ENCODE data around the gene TBXA2R. TPM values are rescaled to one million over a fixed set of nuclear protein-coding genes. Genes with fewer than 3 reads are reported as not detected.

The TBXA2R gene
- total RNA-seq, 2 experiments from 2014 or later = 0.47 to 0.75 TPM

- Histone ChIP-seq H3K27me3 (ENCODE audit: control insufficient read depth in 1 of 2, insufficient read depth in 2 of 2, low read length in 2 of 2) (no peaks in the 10 kb centered on the region), H3K36me3 (ENCODE audit: insufficient read depth, low read length) (peaks cover 41% of the 10 kb centered on the region), H3K4me1 (ENCODE audit: insufficient read depth, low read length) (peaks cover 35% of the 10 kb centered on the region), H3K4me3 (ENCODE audit: low read length) (no peak overlapping the region), H3K9me3 (ENCODE audit: control insufficient read depth in 1 of 2, insufficient read depth in 1 of 2, low read length in 2 of 2) (no peaks in the 10 kb centered on the region), H3K27ac (ENCODE audit: low read depth in 1 of 2, low read length in 2 of 2) (no peak overlapping the region)
- Mint-ChIP-seq H3K36me3 (ENCODE audit: low read depth) (peaks cover 27% of the 10 kb centered on the region), H3K4me1 (ENCODE audit: low read depth) (peaks cover 21% of the 10 kb centered on the region), H3K9me3 (no peaks in the 10 kb centered on the region), H3K27me3 (no peaks in the 10 kb centered on the region), H3K27ac (no peak overlapping the region), H3K4me3 (peak overlapping the region; percentile 42)
- no peak for ATAC-seq (ENCODE audit: poor library complexity)
- ChIA-PET CTCF (no interaction called here), POLR2A (no interaction called here)
- DNase-seq = no peak
- intact Hi-C loops (cut with DNase I, micrococcal nuclease) = no loop called here
- TF ChIP-seq CTCF (IDR thresholded peaks at IDR 0.05) = no peak
These were observed 17.0 kb upstream of the TBXA2R start for GRCh38 chr19:3623716-3624115.

GRCh38 chr19:3622224-3622623, 15.5 kb upstream of the TBXA2R start:
- ChIA-PET POLR2A (interaction anchor here (1.0 kb wide), 1 partner anchor 17 kb away, joined by 3 read pairs; no protein-coding TSS in a partner anchor), CTCF (no interaction called here)
- Mint-ChIP-seq H3K9me3 (no peaks in the 10 kb centered on the region), H3K27ac (no peak overlapping the region), H3K36me3 (ENCODE audit: low read depth) (peaks cover 32% of the 10 kb centered on the region), H3K27me3 (no peaks in the 10 kb centered on the region), H3K4me3 (peak overlapping the region; percentile 45), H3K4me1 (ENCODE audit: low read depth) (peaks cover 27% of the 10 kb centered on the region)
- ATAC-seq (ENCODE audit: poor library complexity) (no peak), DNase-seq (no peak)
- no peak for TF ChIP-seq CTCF (IDR thresholded peaks at IDR 0.05)
- Histone ChIP-seq H3K4me1 (ENCODE audit: insufficient read depth, low read length) (peaks cover 43% of the 10 kb centered on the region), H3K4me3 (ENCODE audit: low read length) (no peak overlapping the region), H3K9me3 (ENCODE audit: control insufficient read depth in 1 of 2, insufficient read depth in 1 of 2, low read length in 2 of 2) (no peaks in the 10 kb centered on the region), H3K36me3 (ENCODE audit: insufficient read depth, low read length) (peaks cover 43% of the 10 kb centered on the region), H3K27ac (ENCODE audit: low read depth in 1 of 2, low read length in 2 of 2) (no peak overlapping the region), H3K27me3 (ENCODE audit: control insufficient read depth in 1 of 2, insufficient read depth in 2 of 2, low read length in 2 of 2) (no peaks in the 10 kb centered on the region)
- intact Hi-C loops (cut with DNase I, micrococcal nuclease) = no loop called here

GRCh38 chr19:3621689-3622088, 15.0 kb upstream of the TBXA2R start:
- ChIA-PET CTCF (no interaction called here), POLR2A (no interaction called here)
- Histone ChIP-seq H3K36me3 (ENCODE audit: insufficient read depth, low read length) (peaks cover 45% of the 10 kb centered on the region), H3K27ac (ENCODE audit: low read depth in 1 of 2, low read length in 2 of 2) (no peak overlapping the region), H3K4me1 (ENCODE audit: insufficient read depth, low read length) (peaks cover 40% of the 10 kb centered on the region), H3K27me3 (ENCODE audit: control insufficient read depth in 1 of 2, insufficient read depth in 2 of 2, low read length in 2 of 2) (no peaks in the 10 kb centered on the region), H3K4me3 (ENCODE audit: low read length) (no peak overlapping the region), H3K9me3 (ENCODE audit: control insufficient read depth in 1 of 2, insufficient read depth in 1 of 2, low read length in 2 of 2) (no peaks in the 10 kb centered on the region)
- intact Hi-C loops (cut with DNase I, micrococcal nuclease) = no loop called here
- no peaks in the 10 kb centered on the region for H3K27me3 Mint-ChIP-seq
- ATAC-seq (ENCODE audit: poor library complexity) (no peak), DNase-seq (no peak)
- peaks cover 32% of the 10 kb centered on the region for H3K36me3 Mint-ChIP-seq (ENCODE audit: low read depth)
- H3K27ac Mint-ChIP-seq = no peak overlapping the region
- no peak overlapping the region for H3K4me3 Mint-ChIP-seq
- TF ChIP-seq CTCF (IDR thresholded peaks at IDR 0.05) = no peak
- peaks cover 22% of the 10 kb centered on the region for H3K4me1 Mint-ChIP-seq (ENCODE audit: low read depth)
- H3K9me3 Mint-ChIP-seq = no peaks in the 10 kb centered on the region

Measured in CD4-positive, alpha-beta T cell (primary cell).